Activated T-cell treated with anti-CD3 and anti-CD28 coated beads for 24 hours (primary cell): ENCODE data around the gene OSBPL6.
"Not testable (repeated sequence)": the region's sequence is repeated elsewhere in the genome, so short reads cannot be mapped to it uniquely, and the experiment has no call there.

Experiments
- DNase-seq: peaks from one replicate; pipeline ENCODE4 v3.0.0-alpha.2; 2020; ENCODE audit warnings: low read depth

Gene OSBPL6

GRCh38 chr2:178193823-178194599 is at the start of gene OSBPL6:
OSBPL6 (plus strand) TSS chr2:178194512; CDS start chr2:178306185, 111,673 bp downstream.
- DNase-seq: peak; percentile 50

GRCh38 chr2:178152033-178152432 is 42.3 kb upstream of the OSBPL6 start:
- DNase-seq: no peak

DNA sequence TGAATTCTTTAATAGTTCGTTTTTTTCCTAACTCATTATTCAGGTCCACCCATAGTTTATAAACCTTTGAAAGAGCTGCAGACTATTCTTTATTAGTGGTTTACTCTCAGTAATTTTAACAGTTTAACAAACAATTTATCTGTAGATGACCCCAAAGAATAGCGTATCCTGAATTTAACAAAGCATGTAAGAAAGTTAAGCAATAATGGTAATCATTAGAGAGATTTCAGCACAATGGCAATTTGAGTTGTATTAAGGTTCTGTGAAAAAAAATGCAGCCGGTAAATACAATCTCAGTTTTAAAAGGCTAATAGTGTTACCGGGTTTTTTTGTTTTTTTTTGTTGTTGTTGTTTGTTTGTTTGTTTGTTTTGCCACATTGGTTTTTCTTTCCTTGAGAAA is 41.8 kb upstream of the OSBPL6 start:
- no peak for DNase-seq

GRCh38 chr2:178152977-178153376 is 41.3 kb upstream of the OSBPL6 start:
- no peak for DNase-seq

DNA sequence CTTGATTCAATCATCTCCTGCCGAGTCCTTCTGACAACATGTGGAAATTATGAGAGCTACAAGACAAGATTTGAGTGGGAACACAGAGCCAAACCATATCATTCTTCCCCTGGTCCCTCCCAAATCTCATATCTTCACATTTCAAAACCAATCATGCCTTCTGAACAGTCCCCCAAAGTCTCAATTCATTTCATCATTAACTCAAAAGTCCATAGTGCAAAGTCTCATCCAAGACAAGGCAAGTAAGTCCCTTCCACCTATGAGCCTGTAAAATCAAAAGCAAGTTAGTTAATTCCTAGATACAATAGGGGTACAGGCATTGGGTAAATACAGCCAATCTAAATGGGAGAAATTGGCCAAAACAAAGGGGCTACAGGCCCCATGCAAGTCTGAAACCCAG is 40.4 kb upstream of the OSBPL6 start:
- not testable (repeated sequence) for DNase-seq

- no peak for DNase-seq
Measured at GRCh38 chr2:178155524-178155923, 38.8 kb upstream of the OSBPL6 start.

DNA sequence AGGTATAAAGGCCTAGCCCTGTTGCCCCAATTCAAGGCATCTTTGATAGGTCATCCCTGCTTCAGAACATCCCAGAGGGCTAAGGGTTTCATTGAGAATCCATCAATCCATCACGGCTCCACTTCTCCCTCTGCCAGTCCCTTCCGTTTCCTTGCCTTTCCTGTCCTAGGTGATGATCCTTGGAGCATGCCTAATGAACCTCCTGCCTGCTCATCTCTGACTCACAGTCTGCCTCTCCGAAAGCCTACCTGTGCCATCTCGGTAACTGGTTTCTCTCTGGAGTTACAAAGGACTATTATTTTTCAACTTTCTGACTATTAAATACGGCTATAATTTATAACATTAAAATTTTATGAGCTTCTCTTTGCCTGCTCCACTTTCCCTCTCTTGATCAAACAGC is 36.7 kb upstream of the OSBPL6 start:
- DNase-seq: no peak

DNA sequence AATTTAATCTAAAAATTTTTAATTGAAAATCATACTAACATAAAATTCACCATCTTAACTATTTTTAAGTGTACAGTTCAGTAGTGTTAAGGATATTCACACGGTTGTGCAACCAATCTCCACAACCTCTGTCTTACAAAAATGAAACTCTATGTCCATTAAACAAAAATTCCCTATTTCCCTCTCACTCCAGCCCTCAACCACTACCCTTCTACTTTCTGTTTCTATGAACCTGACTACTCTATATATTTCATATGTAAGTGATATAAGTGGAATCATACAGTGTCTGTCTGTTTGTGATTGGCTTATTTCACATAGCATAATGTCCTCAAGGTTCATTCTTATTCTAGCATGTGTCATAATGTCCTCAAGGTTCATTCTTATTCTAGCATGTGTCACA is 34.3 kb upstream of the OSBPL6 start:
- DNase-seq: no peak

GRCh38 chr2:178160601-178161000 is 33.7 kb upstream of the OSBPL6 start:
- DNase-seq: no peak

- no peak for DNase-seq
Measured at GRCh38 chr2:178163395-178163794, 30.9 kb upstream of the OSBPL6 start.

DNA sequence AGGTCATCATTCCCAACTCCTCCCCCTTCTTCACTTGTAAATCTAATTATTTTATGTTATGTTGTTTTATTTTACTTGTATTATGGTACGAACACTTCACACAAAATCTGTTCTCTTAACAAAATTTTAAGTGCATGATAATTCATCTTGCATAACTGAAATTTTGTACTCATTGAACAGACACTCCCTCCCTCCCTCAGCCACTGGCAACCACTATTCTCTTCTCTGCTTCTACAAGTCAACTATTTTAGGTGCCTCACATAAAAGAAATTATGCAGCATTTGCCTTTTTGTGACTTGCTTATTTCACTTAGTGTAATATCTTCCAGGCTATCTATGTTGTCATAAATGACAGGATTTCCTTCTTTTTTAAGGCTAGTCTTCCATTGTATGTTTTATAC is 30.4 kb upstream of the OSBPL6 start:
- DNase-seq: no peak

DNA sequence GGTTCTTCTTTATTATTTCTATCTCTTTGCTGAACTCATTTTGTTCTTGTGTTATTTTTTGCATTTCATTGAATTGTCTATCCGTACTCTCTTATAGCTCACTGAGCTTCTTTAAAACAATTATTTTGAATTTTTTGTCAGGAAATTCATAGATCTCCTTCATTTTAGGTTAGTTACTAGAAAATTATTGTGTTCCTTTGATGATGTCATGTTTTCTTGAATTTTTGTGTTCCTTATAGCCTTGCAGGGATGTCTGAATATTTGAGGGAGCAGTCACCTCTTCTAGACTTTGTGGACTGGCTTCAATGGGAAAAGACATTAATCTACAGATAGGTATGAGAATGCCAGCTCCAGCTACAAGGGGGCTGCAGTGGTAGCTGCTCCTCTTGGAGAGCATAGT is 20.7 kb upstream of the OSBPL6 start:
- no peak for DNase-seq

- DNase-seq: no peak
Measured at GRCh38 chr2:178177066-178177679, 17.1 kb upstream of the OSBPL6 start.

GRCh38 chr2:178180648-178181047 is 13.7 kb upstream of the OSBPL6 start:
- DNase-seq: not testable (repeated sequence)

GRCh38 chr2:178187861-178188260 is 6.5 kb upstream of the OSBPL6 start:
- no peak for DNase-seq

DNA sequence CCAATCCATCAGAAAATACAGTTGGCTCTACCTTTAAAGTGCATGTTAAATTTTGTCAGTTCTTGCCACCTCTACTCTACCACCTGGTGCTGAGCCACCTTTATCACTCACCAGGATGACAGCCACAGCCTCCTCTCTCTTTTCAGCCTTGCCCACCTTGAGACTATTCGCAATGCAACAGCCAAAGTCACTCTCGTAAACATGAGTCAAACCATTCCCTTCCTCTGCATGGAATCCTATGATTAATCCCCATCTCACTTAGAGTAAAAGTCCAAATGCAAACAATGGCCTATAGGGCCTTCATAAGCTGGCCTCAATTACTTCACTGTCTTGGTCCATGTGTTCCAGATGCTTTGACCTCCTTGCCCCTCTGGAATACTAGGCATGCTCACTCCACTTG is 5.8 kb upstream of the OSBPL6 start:
- no peak for DNase-seq

DNA sequence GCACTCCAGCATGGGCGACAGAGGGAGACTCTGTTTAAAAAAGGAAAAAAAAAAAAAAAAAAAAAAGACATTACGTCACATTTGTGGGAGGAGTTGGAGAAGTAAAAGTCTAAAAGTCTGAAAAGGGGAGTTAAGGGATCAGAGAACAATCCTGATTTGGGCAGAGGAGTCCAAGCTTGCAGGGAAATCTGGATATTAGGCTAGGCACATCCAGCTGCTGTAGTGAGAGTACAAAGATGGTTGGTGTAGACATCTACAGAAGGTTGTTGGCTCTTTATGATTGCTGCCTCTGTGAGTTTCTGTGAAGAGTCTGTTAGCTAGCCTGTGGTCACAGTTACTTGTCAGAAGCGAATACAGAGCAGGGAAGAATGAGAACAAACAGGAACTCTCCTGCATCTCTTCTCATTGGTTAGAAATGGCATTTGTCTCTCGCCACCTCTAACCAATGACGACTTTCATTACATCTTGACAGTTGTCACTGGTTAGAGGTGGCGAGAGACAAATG is 3.3 kb upstream of the OSBPL6 start:
- no peak for DNase-seq

DNA sequence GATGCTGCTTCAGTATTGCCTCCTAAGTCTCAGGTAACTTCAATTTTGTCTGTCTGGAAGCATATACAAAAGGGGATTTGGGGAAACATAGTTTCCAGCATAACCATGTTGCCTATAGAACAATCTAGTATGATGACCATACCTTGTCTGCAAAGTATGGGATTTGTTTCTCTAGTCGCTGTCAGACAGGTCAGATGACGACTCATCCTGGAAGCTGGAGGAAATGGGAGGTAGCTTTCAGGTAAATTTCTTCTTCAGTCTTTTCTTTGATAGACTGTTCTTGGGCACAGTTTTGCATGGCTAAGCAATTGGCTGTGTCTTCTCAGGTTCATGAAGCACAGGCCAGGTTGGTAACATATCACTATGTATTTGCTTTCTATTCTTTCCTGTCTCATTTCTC is 2.8 kb upstream of the OSBPL6 start:
- no peak for DNase-seq

GRCh38 chr2:178193496-178193822 is 853 bp upstream of the OSBPL6 start:
- no peak for DNase-seq

DNA sequence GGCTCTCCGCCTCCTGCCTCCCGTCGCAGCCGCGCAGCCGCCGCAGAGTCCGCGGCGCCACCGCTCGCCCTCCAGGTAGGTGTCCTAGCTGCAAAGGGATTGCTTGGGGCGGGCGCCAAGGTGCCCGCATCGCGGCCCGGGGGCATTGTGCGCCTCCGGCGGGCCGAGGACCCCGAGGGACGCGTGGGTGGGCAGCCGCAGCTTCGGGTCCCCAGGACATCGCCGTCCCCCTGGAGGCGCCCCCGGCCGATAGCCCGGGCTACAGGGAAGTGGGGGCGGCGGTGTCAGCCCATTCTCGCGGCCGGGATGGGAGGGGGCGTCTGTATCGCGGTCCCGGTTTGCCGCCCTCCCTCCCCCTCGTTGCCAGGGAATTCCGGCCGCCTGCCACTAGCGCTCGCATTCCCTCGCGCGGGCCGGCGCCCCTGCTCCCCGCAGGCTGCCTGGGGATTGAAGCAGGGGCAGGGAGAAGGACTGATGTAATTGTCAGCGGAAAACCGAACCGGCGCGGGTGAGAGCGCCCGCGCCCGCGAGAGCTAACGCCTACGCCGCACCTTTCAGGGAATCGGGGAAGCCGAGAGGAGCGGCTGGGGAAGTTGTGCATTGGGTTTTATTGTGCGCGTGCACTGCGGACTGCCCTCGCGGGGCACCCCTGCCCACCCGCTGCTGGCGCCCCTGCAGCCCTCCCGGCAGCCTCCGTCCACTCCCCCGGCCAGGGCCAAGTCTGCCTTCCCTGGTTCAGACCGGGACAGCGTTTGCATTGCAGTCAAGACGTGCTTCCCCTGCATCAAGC is 483 bp downstream of the OSBPL6 start:
- no peak for DNase-seq

- DNase-seq: no peak
Measured at GRCh38 chr2:178195390-178196166, 1.3 kb downstream of the OSBPL6 start.

DNA sequence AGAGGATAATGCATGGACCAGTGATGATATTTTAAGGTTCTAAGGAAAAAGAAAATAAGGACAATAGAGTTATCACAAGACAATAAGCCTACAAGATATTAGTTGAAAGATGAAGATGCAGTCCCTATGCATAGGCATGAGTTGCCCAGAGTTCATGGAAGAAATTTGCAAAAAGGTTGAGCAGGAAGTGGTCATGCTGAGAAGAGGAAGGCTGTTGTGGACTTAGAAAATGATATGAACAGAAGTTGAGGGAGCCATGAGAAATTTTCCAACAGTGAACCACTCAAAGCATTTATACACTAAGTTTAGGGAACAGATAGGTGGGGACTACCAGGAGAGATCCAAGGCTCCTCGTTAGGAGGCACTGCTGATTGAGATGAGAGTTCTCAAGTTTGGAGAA is 3.5 kb downstream of the OSBPL6 start:
- DNase-seq: no peak
